HCT116 (cell line): Measurements from ENCODE around the gene JOSD1. TPM values are rescaled to one million over a fixed set of nuclear protein-coding genes. Genes with fewer than 3 reads are reported as not detected.

Experiments
- ATAC-seq: fragments of 200-7000 bp; cut with Tn5 transposase; 2 replicates; pipeline ENCODE4 v1.9.1; 2020; ENCODE audit warnings: mild to moderate bottlenecking, moderate library complexity
- BruUV-seq: library from RNA; stranded (reverse); fragments of 400-500 nt; replicated peaks from 2 replicates; lab custom pipeline; 2021; lab: Mats Ljungman, UMichigan
- CTCF ChIA-PET: fragments of 300-600 bp; sonication (Branson Sonifier 250); formaldehyde crosslinking; loops from one replicate; lab custom pipeline; 2021; ENCODE audit warnings: antibody characterized with exemption; lab: Charles Lee
- POLR2A ChIA-PET: fragments of 300-600, 350-600 bp; sonication (Branson Sonifier 250); formaldehyde crosslinking; loops from one replicate; lab custom pipeline; 2021; ENCODE audit warnings: antibody characterized with exemption; lab: Charles Lee
- RAD21 ChIA-PET, 2 experiments: fragments of 300-600 bp; sonication (Branson Sonifier 250); formaldehyde crosslinking; loops; one replicate each; lab custom pipeline; 2023; ENCODE audit warnings: low total read pairs in 2 of 2; ENCODE audit not compliant: uncharacterized antibody in 2 of 2, unreplicated experiment in 2 of 2, low non-redundant PET in 1 of 2; lab: Charles Lee
- DNase-seq: peaks from one replicate; pipeline ENCODE4 v3.0.0-alpha.2; 2010; ENCODE audit warnings: low read depth, low spot score
- H2AFZ ChIP-seq: fragments of 200-600 bp; shearing (Covaris generic), sonication (generic); 2 replicates; pipeline ENCODE4 v1.6.1; 2017; ENCODE audit warnings: low read depth, mixed run types, mixed read lengths, antibody characterized with exemption, low read length; ENCODE audit not compliant: poor library complexity, severe bottlenecking
- H3K27ac ChIP-seq: 2 replicates; pipeline ENCODE4 v1.5.1; 2012; ENCODE audit warnings: low read depth, low read length
- H3K27me3 ChIP-seq: fragments of 200-600 bp; sonication (generic); 2 replicates; pipeline ENCODE4 v1.6.1; 2016; ENCODE audit warnings: mixed run types, low read length, mixed read lengths; ENCODE audit not compliant: insufficient read depth
- H3K36me3 ChIP-seq, 2 experiments: fragments of 200-500 bp in 1 of 2; fragments of 200-600 bp in 1 of 2; sonication (Bioruptor generic) in 1 of 2; sonication (generic) in 1 of 2; 2 replicates each; pipeline versions ENCODE4 v1.5.1 to v1.6.1; 2014 to 2016; ENCODE audit warnings: low read length in 2 of 2, inconsistent platforms in 1 of 2, mixed read lengths in 1 of 2, mixed run types in 1 of 2; ENCODE audit not compliant: insufficient read depth in 2 of 2, control insufficient read depth in 1 of 2
- H3K4me1 ChIP-seq, 2 experiments: fragments of 200-600 bp in 1 of 2; sonication (generic) in 1 of 2; 2 replicates each; pipeline versions ENCODE4 v1.5.1 to v1.6.1; 2012 to 2017; ENCODE audit warnings: low read length in 2 of 2, inconsistent platforms in 1 of 2, mild to moderate bottlenecking in 1 of 2, mixed read lengths in 1 of 2, mixed run types in 1 of 2, moderate library complexity in 1 of 2; ENCODE audit not compliant: insufficient read depth in 2 of 2, control insufficient read depth in 1 of 2
- H3K4me2 ChIP-seq: fragments of 200-600 bp; sonication (generic); 2 replicates; pipeline ENCODE4 v1.6.1; 2017; ENCODE audit warnings: mixed run types, low read length, mixed read lengths
- H3K4me3 ChIP-seq, 2 experiments: fragments of 200-600 bp in 1 of 2; sonication (generic) in 1 of 2; replicated peaks in 1 of 2; 2 replicates each; pipeline ENCODE4 v1.5.1; 2011 to 2016; ENCODE audit warnings: low read length in 2 of 2, control low read depth in 1 of 2, low read depth in 1 of 2, mild to moderate bottlenecking in 1 of 2, mixed read lengths in 1 of 2, mixed run types in 1 of 2
- H3K79me2 ChIP-seq: fragments of 200-600 bp; sonication (generic); 2 replicates; pipeline ENCODE4 v1.6.1; 2017; ENCODE audit warnings: mild to moderate bottlenecking, mixed run types, low read length, moderate library complexity, mixed read lengths; ENCODE audit not compliant: insufficient read depth
- H3K9ac ChIP-seq: fragments of 200-600 bp; sonication (generic); 2 replicates; pipeline ENCODE4 v1.6.1; 2016; ENCODE audit warnings: low read length, mixed read lengths
- H3K9me2 ChIP-seq: fragments of 200-600 bp; sonication (generic), shearing (Covaris generic); 2 replicates; pipeline ENCODE4 v1.6.1; 2017; ENCODE audit warnings: mixed run types, mild to moderate bottlenecking, moderate library complexity; ENCODE audit not compliant: insufficient read depth
- H3K9me3 ChIP-seq, 2 experiments: fragments of 200-500 bp in 1 of 2; fragments of 200-600 bp in 1 of 2; sonication (Bioruptor generic) in 1 of 2; sonication (generic) in 1 of 2; 2 replicates each; pipeline ENCODE4 v1.6.1; 2014 to 2017; ENCODE audit warnings: low read length in 2 of 2, mixed read lengths in 2 of 2, inconsistent platforms in 1 of 2, low read depth in 1 of 2, mild to moderate bottlenecking in 1 of 2, mixed run types in 1 of 2, moderate library complexity in 1 of 2; ENCODE audit not compliant: control insufficient read depth in 1 of 2, insufficient read depth in 1 of 2
- H4K20me1 ChIP-seq: fragments of 200-600 bp; sonication (generic), shearing (Covaris generic); 2 replicates; pipeline ENCODE4 v1.6.1; 2017; ENCODE audit warnings: mixed run types, mild to moderate bottlenecking, moderate library complexity; ENCODE audit not compliant: insufficient read depth
- CBX3 ChIP-seq: IDR thresholded peaks from 2 replicates; pipeline ENCODE4 v1.6.1; 2012; ENCODE audit warnings: low read depth
- CEBPB ChIP-seq: IDR thresholded peaks from 2 replicates; pipeline ENCODE4 v1.6.1; 2012; ENCODE audit warnings: low read depth
- EGR1 ChIP-seq: IDR thresholded peaks from 2 replicates; pipeline ENCODE4 v1.6.1; 2012; ENCODE audit warnings: low read depth
- EZH2 ChIP-seq: fragments of 200-600 bp; sonication (generic); IDR thresholded peaks from 2 replicates; pipeline ENCODE4 v1.6.1; 2017; ENCODE audit warnings: antibody characterized with exemption, mixed run types
- EZH2phosphoT487 ChIP-seq: fragments of 200-600 bp; IDR thresholded peaks from 2 replicates; pipeline ENCODE4 v1.6.1; 2018; ENCODE audit warnings: antibody characterized with exemption, borderline replicate concordance
- FOSL1 ChIP-seq: IDR thresholded peaks from 2 replicates; pipeline ENCODE4 v1.6.1; 2012; ENCODE audit warnings: low read depth
- JUND ChIP-seq: IDR thresholded peaks from 2 replicates; pipeline ENCODE4 v1.6.1; 2012
- POLR2A ChIP-seq: IDR thresholded peaks from 2 replicates; pipeline ENCODE4 v1.7.0; 2011; ENCODE audit warnings: borderline replicate concordance; ENCODE audit not compliant: insufficient read depth, insufficient read length; ENCODE audit errors: extremely low read depth
- POLR2AphosphoS5 ChIP-seq: IDR thresholded peaks from 2 replicates; pipeline ENCODE4 v1.6.1; 2011; ENCODE audit warnings: mild to moderate bottlenecking, low read depth, low read length, moderate library complexity
- RAD21 ChIP-seq: IDR thresholded peaks from 2 replicates; pipeline ENCODE4 v1.6.1; 2012; ENCODE audit warnings: low read depth, mild to moderate bottlenecking
- YY1 ChIP-seq: IDR thresholded peaks from 2 replicates; pipeline ENCODE4 v1.6.1; 2011; ENCODE audit warnings: low read length, low read depth, moderate library complexity, mild to moderate bottlenecking; ENCODE audit not compliant: insufficient replicate concordance; ENCODE audit errors: extremely low read depth
- ZNF274 ChIP-seq: fragments of 200-500 bp; sonication (Bioruptor generic); IDR thresholded peaks from 2 replicates; pipeline ENCODE4 v1.6.1; 2014; ENCODE audit warnings: mild to moderate bottlenecking, low read depth, low read length, inconsistent platforms
- intact Hi-C: fragments of 100-400 bp; cut with micrococcal nuclease; formaldehyde crosslinking; loops from 2 replicates; pipeline ENCODE4 v1.10.0; 2022
- total RNA-seq: library from RNA; stranded (reverse); gene quantifications from one replicate; pipeline ENCODE4 v1.2.1, GENCODE V29; 2021; ENCODE audit not compliant: unreplicated experiment
- TF ChIP-seq, protein P1 (sequence below): IDR thresholded peaks from 2 replicates; pipeline ENCODE4 v1.6.1; 2011; ENCODE audit warnings: mild to moderate bottlenecking, low read length, moderate library complexity; ENCODE audit not compliant: insufficient replicate concordance; ENCODE audit errors: extremely low read depth
- TF ChIP-seq, protein P2 (sequence below), 3 experiments: fragments of 200-600 bp in 1 of 3; sonication (generic) in 1 of 3; IDR thresholded peaks in 2 of 3; conservative IDR thresholded peaks in 1 of 3; 2 replicates each; pipeline ENCODE4 v1.5.1; 2012 to 2017; ENCODE audit warnings: low read depth in 2 of 3, low read length in 2 of 3, antibody characterized with exemption in 1 of 3, borderline replicate concordance in 1 of 3, control low read depth in 1 of 3, mild to moderate bottlenecking in 1 of 3, mixed read lengths in 1 of 3, mixed run types in 1 of 3, moderate library complexity in 1 of 3; ENCODE audit not compliant: insufficient read depth in 1 of 3
- TF ChIP-seq, protein P3 (sequence below): IDR thresholded peaks from 2 replicates; pipeline ENCODE4 v1.6.1; 2012; ENCODE audit warnings: low read depth

Gene JOSD1
- total RNA-seq, 1 experiment from 2014 or later: 67.3 TPM

DNA sequence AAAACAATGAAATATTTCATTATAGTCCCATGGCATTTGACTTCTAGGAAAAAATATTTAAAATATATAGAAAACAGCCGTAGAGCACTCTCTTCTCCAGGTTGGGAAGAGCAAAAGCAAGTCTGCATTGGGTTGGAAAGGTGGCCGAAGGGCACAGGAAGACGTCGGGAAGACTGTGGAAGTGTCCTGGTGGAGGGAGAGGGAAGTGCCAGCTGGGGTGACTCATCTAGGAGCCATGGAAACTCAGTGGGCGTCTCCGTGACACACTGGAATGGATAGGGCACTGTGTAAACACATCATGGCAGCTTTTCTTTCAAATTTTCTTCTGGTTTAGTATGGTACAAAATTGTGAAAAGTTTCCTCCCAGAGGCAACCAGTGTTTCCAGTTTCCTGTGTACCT is 17.7 kb upstream of the JOSD1 start (continued):
- TF ChIP-seq POLR2A (no peak), YY1 (peak; percentile 25), EGR1 (peak; percentile 66), EZH2phosphoT487 (no peak)
- TF ChIP-seq, protein P1, sequence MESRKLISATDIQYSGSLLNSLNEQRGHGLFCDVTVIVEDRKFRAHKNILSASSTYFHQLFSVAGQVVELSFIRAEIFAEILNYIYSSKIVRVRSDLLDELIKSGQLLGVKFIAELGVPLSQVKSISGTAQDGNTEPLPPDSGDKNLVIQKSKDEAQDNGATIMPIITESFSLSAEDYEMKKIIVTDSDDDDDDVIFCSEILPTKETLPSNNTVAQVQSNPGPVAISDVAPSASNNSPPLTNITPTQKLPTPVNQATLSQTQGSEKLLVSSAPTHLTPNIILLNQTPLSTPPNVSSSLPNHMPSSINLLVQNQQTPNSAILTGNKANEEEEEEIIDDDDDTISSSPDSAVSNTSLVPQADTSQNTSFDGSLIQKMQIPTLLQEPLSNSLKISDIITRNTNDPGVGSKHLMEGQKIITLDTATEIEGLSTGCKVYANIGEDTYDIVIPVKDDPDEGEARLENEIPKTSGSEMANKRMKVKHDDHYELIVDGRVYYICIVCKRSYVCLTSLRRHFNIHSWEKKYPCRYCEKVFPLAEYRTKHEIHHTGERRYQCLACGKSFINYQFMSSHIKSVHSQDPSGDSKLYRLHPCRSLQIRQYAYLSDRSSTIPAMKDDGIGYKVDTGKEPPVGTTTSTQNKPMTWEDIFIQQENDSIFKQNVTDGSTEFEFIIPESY: no peak

DNA sequence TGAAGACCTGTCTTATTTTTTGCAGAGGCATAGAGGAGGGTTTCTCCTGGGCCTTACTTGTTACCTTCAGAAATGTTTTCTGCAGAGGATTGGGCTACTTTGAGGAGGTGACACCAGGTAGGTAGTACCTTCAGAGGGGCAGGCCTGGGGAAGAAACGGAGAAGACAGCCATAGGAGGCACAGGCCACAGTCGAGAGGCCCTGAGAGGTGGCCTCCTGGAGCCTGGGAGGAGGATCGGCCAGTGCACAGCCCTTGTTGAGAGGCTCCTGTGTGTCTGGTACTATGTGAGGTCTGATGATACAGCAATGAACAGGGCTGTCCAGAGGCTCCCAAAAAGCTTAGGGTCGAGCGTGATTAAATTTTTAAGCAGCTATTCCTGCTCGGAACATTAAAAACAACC is 16.5 kb upstream of the JOSD1 start:
- ATAC-seq: no peak
- Histone ChIP-seq H2AFZ (no peak overlapping the region), H3K79me2 (peaks cover 47% of the 10 kb centered on the region), H3K27me3 (no peaks in the 10 kb centered on the region), H3K4me1 (peaks cover 12 to 21% of the 10 kb centered on the region in 2 experiments), H3K27ac (peak overlapping the region; percentile 32; the same call in 1 of the 2 replicates), H3K9me2 (no peaks in the 10 kb centered on the region), H3K4me3 (no peak overlapping the region), H3K9ac (0 out of 2 replicates have a peak overlapping the region, but pooled peaks have one; percentile 19), H4K20me1 (no peaks in the 10 kb centered on the region), H3K9me3 (no peaks in the 10 kb centered on the region), H3K4me2 (no peak overlapping the region), H3K36me3 (peaks cover 8 to 11% of the 10 kb centered on the region in 2 experiments; a peak in 3 of 4 replicates)
- ChIA-PET RAD21 (no interaction called here), CTCF (interaction anchor here (1.2 to 1.6 kb wide), 2 partner anchors 16 to 51 kb away, joined by 5 read pairs; no protein-coding TSS in a partner anchor), POLR2A (interaction anchor here (1.7 to 1.8 kb wide), 2 partner anchors 11 to 16 kb away, joined by 3 to 5 read pairs; partner anchors contain the start of gene GTPBP1)
- BruUV-seq: no TSS peak
- TF ChIP-seq ZNF274: no peak
- TF ChIP-seq CBX3: no peak
- no peak for TF ChIP-seq EZH2
- no peak for TF ChIP-seq CEBPB
- TF ChIP-seq, protein P2, sequence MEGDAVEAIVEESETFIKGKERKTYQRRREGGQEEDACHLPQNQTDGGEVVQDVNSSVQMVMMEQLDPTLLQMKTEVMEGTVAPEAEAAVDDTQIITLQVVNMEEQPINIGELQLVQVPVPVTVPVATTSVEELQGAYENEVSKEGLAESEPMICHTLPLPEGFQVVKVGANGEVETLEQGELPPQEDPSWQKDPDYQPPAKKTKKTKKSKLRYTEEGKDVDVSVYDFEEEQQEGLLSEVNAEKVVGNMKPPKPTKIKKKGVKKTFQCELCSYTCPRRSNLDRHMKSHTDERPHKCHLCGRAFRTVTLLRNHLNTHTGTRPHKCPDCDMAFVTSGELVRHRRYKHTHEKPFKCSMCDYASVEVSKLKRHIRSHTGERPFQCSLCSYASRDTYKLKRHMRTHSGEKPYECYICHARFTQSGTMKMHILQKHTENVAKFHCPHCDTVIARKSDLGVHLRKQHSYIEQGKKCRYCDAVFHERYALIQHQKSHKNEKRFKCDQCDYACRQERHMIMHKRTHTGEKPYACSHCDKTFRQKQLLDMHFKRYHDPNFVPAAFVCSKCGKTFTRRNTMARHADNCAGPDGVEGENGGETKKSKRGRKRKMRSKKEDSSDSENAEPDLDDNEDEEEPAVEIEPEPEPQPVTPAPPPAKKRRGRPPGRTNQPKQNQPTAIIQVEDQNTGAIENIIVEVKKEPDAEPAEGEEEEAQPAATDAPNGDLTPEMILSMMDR (IDR thresholded peaks at IDR 0.05 in 2 of 3, conservative IDR thresholded peaks at IDR 0.05 in 1 of 3; ENCODE audit: borderline replicate concordance in 1 of 3, insufficient read depth in 1 of 3, low read depth in 2 of 3, low read length in 2 of 3): no peak
- TF ChIP-seq POLR2AphosphoS5: no peak
- TF ChIP-seq, protein P3, sequence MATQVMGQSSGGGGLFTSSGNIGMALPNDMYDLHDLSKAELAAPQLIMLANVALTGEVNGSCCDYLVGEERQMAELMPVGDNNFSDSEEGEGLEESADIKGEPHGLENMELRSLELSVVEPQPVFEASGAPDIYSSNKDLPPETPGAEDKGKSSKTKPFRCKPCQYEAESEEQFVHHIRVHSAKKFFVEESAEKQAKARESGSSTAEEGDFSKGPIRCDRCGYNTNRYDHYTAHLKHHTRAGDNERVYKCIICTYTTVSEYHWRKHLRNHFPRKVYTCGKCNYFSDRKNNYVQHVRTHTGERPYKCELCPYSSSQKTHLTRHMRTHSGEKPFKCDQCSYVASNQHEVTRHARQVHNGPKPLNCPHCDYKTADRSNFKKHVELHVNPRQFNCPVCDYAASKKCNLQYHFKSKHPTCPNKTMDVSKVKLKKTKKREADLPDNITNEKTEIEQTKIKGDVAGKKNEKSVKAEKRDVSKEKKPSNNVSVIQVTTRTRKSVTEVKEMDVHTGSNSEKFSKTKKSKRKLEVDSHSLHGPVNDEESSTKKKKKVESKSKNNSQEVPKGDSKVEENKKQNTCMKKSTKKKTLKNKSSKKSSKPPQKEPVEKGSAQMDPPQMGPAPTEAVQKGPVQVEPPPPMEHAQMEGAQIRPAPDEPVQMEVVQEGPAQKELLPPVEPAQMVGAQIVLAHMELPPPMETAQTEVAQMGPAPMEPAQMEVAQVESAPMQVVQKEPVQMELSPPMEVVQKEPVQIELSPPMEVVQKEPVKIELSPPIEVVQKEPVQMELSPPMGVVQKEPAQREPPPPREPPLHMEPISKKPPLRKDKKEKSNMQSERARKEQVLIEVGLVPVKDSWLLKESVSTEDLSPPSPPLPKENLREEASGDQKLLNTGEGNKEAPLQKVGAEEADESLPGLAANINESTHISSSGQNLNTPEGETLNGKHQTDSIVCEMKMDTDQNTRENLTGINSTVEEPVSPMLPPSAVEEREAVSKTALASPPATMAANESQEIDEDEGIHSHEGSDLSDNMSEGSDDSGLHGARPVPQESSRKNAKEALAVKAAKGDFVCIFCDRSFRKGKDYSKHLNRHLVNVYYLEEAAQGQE: no peak
- no peak for TF ChIP-seq YY1
- no peak for TF ChIP-seq JUND
- no peak for TF ChIP-seq FOSL1
- no peak for TF ChIP-seq RAD21
- intact Hi-C loops: no loop called here
- DNase-seq: no peak
